HG03135 (cell line): ENCODE data around the gene CHCHD3.

Experiments used
- ATAC-seq: cut with Tn5 transposase; IDR thresholded peaks from one replicate; pipeline ENCODE4 v1.9.1; 2021; ENCODE audit warnings: mild to moderate bottlenecking, moderate library complexity; ENCODE audit not compliant: unreplicated experiment

Gene CHCHD3

DNA sequence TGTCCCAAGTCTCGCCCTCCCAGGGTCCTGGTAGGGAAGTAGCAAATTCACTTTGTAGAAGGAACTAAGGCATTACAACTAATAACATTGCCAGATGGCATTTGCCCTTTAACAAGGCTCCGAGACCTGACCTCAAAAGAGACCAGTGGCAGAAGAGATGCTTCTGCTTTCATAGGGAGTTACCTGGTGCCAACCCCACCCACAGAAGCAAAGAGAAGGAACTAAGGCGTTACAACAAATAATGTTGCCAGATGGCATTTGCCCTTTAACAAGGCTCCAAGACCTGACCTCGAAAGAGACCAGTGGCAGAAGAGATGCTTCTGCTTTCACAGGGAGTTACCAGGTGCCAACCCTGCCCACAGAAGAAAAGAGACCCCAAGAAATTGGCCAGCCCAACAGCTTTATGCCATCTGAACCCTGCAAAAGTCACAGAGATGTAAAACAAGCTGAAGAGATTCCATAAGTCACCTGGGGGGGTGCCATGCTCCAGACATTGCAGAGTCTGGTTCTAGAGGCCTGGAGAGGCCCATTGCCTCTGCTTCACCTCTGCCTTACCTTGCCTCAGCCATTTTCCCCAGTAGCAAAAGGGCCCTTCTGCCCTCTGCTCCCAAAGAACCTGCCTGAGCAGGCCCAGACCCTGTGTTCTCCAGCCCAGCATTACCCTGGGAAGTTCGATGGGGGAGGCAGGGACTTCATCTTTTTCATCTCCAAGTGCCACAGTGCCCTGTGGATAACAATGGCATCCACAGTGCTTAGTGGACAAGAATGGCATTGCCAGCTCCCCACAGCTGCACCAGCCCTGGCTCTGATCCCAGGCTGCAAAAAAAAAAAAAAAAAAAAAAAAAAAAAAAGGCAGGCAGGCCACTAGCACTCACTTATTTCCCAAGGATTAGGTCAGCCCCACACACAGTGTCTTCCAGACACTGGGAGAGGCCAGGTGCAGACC, 326.1 kb downstream of the CHCHD3 start:
- no peak for ATAC-seq

DNA sequence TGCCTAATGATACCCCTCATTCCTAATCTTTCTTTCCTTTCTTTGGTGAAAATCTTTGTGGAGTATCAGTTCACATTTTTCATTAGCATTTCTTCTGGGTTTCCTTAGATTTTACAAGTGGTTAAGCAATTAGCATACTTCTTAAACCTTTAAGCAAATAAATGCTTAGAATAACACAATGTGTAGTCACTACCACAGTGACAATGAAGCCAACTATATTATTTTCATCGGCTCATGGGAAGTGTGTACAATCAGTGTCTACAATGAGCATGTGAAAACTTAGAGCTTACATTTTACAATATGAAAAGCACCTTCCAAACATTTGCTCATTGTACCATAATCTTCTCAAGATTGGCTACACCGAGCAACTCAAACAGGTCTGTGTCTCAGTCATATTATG, 329.5 kb downstream of the CHCHD3 start:
- no peak for ATAC-seq

DNA sequence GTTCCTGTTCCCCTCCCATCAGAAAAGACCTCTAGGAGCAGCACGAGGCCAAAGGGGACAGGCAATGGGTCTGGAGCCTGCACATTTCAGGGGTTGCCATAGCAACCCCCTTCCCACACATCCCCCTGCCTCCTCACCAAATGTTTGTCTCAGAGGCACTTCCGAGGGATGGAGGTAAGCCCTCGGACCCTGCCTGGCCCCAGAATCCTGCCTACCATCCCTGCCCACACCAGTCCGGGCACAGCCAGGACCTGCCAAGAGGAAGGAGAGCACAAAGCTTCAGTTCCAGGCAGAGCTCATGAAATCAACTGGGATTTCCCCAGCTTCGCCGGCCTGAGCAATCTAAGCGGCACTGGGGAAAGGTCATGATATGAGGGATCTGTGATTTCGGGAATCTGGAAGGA, 330.6 kb downstream of the CHCHD3 start:
- ATAC-seq, result no peak

DNA sequence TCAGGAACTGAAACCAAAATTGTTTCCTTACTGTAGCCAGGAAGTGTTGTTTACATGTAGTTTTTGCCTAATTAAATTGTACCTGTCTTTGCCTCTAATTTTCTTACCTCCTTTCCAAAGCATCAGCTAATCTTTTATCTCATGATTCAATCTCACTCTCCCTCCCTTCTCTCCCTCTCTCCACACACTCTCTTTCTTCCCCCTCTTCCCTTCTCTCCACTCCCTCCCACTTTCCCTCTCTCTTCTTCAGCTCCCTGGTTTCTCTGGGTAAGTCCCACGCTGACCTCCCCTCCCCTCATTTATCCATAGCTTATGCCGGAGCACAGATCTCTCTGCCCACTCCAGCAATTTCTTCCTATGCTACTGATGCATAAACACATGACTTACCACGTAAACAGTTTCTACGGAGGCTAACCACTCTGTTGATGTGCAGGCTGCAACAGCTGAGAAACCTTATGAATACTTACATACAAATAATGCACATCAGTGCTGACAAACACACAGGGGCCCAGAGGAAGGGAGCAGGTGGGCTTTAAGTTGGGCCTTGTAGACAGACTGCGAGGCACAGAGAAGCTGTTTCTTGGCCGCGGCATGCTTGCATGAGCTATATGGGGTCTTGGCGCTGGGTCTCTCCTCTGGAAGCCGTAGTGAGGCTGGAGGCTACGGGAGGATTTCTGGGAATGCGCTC, 331.2 kb downstream of the CHCHD3 start:
- ATAC-seq, result no peak

DNA sequence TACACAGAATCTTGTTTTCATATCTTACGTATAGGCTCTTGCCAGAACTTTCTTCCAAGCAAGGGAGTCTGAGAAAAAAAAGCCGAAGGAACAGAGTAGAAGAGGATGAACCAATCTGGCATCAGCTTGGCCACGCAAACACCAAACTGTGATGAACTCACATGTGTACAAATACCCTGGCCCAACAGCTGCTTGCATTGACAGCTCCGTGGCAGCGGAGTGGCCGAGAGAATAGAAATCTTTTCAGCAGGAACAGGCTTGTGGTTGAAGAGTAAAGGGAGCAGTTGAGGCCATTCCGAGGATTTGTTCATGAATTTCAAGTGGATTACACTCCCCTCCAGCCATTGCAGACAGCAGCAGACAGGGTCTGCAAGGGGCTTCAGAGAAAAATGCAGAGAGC, 331.8 kb downstream of the CHCHD3 start:
- ATAC-seq, result no peak

DNA sequence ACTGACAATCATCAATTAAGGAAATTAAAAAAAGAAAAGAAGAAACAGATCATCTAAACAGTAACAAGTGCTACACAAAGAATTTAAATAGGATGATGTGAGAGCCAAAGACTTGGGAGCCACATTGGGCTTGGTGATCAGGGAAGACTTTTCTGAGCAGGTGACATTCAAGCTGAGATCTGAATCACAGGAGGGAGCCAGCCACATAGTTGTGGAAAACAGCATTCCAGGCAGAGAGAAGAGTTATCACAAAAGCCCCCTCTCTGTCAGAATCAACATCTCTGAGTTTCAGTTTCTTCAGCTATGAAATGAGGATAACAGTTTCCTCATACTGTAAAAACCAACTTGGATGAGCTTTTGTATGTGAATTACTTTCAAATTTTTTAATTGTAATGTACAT, 336.4 kb downstream of the CHCHD3 start:
- ATAC-seq, result no peak

DNA sequence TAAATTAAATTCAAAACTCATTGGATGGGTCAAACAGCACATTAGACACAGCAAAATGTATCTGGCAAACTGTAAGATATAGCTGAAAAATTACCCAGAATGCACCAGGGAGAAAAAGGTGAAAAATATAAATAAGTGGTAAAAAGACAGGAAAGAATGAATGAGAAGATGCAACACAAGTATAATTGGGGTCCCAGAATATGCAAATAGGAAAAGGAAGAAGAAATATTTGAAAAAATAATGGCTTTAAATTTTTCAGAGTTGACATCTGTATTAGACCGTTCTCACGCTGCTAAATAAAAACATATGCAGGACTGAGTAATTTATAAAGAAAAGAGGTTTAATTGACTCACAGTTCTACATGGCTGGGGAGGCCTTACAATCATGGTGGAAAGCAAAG, 337.9 kb downstream of the CHCHD3 start:
- no peak for ATAC-seq

DNA sequence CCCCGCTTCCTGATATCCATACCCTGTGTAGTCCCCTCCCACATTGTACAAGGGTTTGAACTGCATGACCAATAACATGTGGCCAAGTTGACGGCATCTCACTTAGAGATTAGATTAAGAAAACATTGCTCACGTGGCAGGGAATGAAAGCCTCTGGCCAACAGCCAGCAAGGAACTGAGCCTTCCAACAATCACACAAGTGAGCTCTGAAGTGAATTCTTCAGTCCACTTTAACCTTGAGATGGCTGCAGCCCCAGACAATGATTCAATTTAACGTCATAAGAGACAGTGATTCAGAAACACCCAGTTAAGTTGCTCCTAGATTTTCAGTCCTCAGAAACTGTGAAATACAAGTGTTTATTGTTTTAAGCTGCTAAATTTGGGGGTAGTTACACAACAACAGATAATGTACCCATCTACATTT, 339.7 kb downstream of the CHCHD3 start:
- no peak for ATAC-seq

DNA sequence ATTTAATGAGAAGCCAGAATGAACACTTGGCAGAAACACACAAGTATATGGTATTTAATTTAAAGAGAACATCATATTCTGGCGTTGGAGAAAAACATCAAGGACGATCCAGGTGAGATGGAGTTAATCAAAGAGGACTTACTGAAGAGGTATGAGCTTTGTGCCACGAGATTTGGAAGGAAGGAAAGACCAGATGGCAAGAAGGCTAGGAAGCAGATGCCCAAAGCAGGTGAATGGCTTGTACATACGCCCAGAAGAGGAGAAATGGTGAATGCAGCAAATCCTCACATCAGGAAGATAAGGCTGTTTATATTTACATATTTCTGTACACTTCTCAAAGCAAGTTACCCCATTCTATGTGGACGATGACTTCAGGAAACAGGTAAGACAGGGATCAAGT, 341.7 kb downstream of the CHCHD3 start:
- ATAC-seq, result no peak

DNA sequence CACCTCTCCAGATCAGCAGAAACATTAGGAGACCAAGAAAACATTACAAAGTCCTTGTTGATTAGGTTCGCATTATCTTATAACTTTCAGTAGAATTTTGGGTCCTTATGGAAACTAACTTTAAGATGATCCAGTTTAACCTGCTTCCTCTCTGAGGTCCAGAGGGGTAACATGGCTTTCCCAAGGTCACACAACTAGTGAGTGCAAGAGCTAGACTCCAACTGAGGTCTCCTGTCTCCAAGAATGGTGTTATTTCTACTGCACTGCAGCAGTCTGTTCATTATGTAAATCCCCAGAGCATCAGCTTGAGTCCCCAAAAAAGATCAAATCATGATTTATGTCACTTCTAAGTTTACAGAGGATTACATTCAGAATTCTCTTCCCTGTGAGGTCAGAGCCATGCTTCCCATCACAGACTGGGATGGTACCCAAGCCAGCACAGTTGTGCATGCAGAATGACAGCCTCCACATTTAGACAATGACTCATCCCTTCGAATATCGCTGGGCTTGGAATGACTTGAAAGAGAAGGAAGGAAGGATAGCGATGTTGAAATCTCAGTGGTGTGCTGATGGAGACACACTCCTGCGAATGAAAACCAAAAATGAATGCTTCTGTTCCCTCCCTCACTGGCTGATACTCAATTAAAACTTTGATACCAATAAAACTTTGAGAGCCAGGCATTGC, 342.5 kb downstream of the CHCHD3 start:
- ATAC-seq, result no peak

DNA sequence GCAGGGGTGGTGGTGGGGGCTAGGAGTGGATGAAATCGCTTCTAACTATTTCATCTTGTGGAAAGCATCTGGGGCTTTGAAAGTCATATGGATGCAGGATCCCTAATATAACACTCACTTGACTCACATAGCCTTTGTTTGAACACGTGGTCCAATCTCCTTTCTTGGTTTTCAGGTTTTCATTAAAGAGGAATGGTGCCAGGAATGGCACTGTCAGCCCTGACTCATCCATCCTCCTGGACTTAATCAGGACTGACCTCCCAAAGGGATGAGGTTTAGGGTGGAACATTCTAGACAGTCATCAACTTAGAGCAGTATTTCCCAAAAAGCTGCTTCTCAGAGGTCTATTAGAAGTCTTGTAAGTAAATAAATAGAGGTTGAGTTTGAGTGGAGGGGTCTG, 343.6 kb downstream of the CHCHD3 start:
- ATAC-seq, result no peak

DNA sequence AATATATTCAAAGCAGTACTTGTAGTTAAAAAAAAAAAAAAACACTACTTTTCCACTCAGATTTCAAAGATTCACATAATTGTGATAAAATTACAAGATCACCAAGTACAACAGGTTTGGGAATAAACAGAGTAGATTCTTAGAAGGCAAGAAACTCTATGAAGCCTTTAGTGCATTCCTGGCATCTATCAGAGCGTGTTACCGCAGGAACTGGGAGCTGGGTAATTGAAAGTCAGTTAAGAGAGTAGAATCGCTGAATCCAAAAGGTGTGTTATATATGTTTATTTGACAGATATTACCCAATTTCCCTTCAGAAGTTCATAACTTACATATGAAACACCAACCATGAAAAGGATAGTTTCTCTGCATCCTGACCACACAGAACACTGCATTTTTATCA, 346.4 kb downstream of the CHCHD3 start:
- ATAC-seq, result no peak
